DOHH2 (cell line): Measurements from ENCODE around the gene PARP2.

Source experiments
- H3F3A ChIP-seq: fragments of 200-600 bp; sonication (generic), shearing (Covaris generic); 2 replicates; pipeline ENCODE4 v1.6.0; 2016; ENCODE audit warnings: antibody characterized with exemption, mild to moderate bottlenecking; ENCODE audit not compliant: control insufficient read depth, insufficient read depth
- H3K27ac ChIP-seq: fragments of 200-600 bp; sonication (generic); 2 replicates; pipeline ENCODE4 v1.5.1; 2014; ENCODE audit warnings: low read depth, mild to moderate bottlenecking, low read length, moderate library complexity
- H3K27me3 ChIP-seq: fragments of 200-600 bp; sonication (generic); 2 replicates; pipeline ENCODE4 v1.6.1; 2014; ENCODE audit warnings: mild to moderate bottlenecking, low read length, mixed read lengths; ENCODE audit not compliant: control insufficient read depth
- H3K36me3 ChIP-seq: fragments of 200-600 bp; sonication (generic); 2 replicates; pipeline ENCODE4 v1.6.1; 2014; ENCODE audit warnings: mild to moderate bottlenecking, low read length, moderate library complexity, mixed read lengths; ENCODE audit not compliant: control insufficient read depth
- H3K4me1 ChIP-seq: fragments of 200-600 bp; sonication (generic); 2 replicates; pipeline ENCODE4 v1.6.1; 2014; ENCODE audit warnings: mild to moderate bottlenecking, low read length, mixed read lengths; ENCODE audit not compliant: control insufficient read depth
- H3K4me2 ChIP-seq: fragments of 200-600 bp; sonication (generic); 2 replicates; pipeline ENCODE4 v1.6.0; 2014; ENCODE audit warnings: mild to moderate bottlenecking, low read length, moderate library complexity
- H3K4me3 ChIP-seq: fragments of 200-600 bp; sonication (generic); 2 replicates; pipeline ENCODE4 v1.5.1; 2014; ENCODE audit warnings: mild to moderate bottlenecking, low read length, mixed read lengths
- H3K79me2 ChIP-seq: fragments of 200-600 bp; sonication (generic); 2 replicates; pipeline ENCODE4 v1.6.1; 2014; ENCODE audit warnings: mild to moderate bottlenecking, low read length, mixed read lengths; ENCODE audit not compliant: control insufficient read depth
- H3K9me2 ChIP-seq: fragments of 200-600 bp; sonication (generic); replicated peaks from 2 replicates; pipeline ENCODE4 v1.6.1; 2014; ENCODE audit warnings: mild to moderate bottlenecking, low read length, mixed read lengths; ENCODE audit not compliant: control insufficient read depth
- H3K9me3 ChIP-seq: fragments of 200-600 bp; sonication (generic); 2 replicates; pipeline ENCODE4 v1.6.1; 2014; ENCODE audit warnings: antibody characterized with exemption, low read length, mixed read lengths; ENCODE audit not compliant: control insufficient read depth, insufficient read depth
- H4K20me1 ChIP-seq: fragments of 200-600 bp; sonication (generic); 2 replicates; pipeline ENCODE4 v1.6.0; 2014; ENCODE audit warnings: low read depth, mild to moderate bottlenecking, antibody characterized with exemption, low read length, moderate library complexity; ENCODE audit not compliant: control insufficient read depth, insufficient read depth
- CTCF ChIP-seq: fragments of 200-600 bp; sonication (generic); IDR thresholded peaks from one replicate; pipeline ENCODE4 v1.5.1; 2014; ENCODE audit warnings: antibody characterized with exemption, mild to moderate bottlenecking, low read depth, low read length; ENCODE audit not compliant: poor library complexity, severe bottlenecking
- EZH2phosphoT487 ChIP-seq: fragments of 200-600 bp; sonication (generic); IDR thresholded peaks from 2 replicates; pipeline ENCODE4 v1.6.1; 2017; ENCODE audit warnings: borderline replicate concordance, mild to moderate bottlenecking, antibody characterized with exemption, low read length, moderate library complexity, mixed read lengths

PARP2 gene

GRCh38 chr14:20343092-20343861 is at the start of gene PARP2:
TSS of gene PARP2 (plus strand) at chr14:20343635. CDS start at chr14:20343642, 7 bp downstream.
- Histone ChIP-seq H3K4me2 (peak within 1 kb of the TSS; percentile 88), H4K20me1 (no peaks in the 10 kb centered on the region), H3K4me1 (peaks cover 17% of the 10 kb centered on the region)

GRCh38 chr14:20294636-20295035 is 48.8 kb upstream of the PARP2 start:
- Histone ChIP-seq H3K79me2 (no peaks in the 10 kb centered on the region), H3K4me1 (peaks cover 12% of the 10 kb centered on the region), H3K4me3 (no peak overlapping the region), H3K27me3 (no peaks in the 10 kb centered on the region), H3F3A (no peaks in the 10 kb centered on the region), H3K9me2 (no peaks in the 10 kb centered on the region), H4K20me1 (no peaks in the 10 kb centered on the region), H3K4me2 (no peak overlapping the region), H3K9me3 (no peaks in the 10 kb centered on the region), H3K27ac (no peak overlapping the region), H3K36me3 (peaks cover 69% of the 10 kb centered on the region)
- TF ChIP-seq EZH2phosphoT487 (no peak), CTCF (no peak)

More at GRCh38 chr14:20343092-20343861, at the start of gene PARP2:
- Histone ChIP-seq H3K9me3 (no peaks in the 10 kb centered on the region), H3K9me2 (no peaks in the 10 kb centered on the region), H3K27me3 (no peaks in the 10 kb centered on the region), H3F3A (peaks cover 19% of the 10 kb centered on the region), H3K36me3 (peaks cover 41% of the 10 kb centered on the region), H3K27ac (peak within 1 kb of the TSS; percentile 97), H3K79me2 (peaks cover 26% of the 10 kb centered on the region), H3K4me3 (peak within 1 kb of the TSS; percentile 85)
- TF ChIP-seq EZH2phosphoT487, result no peak
- no peak for TF ChIP-seq CTCF

GRCh38 chr14:20295067-20295466 is 48.4 kb upstream of the PARP2 start:
- no peaks in the 10 kb centered on the region for H3K9me2 ChIP-seq
- no peaks in the 10 kb centered on the region for H3F3A ChIP-seq
- H3K27ac ChIP-seq, result no peak overlapping the region
- H3K36me3 ChIP-seq, result peaks cover 67% of the 10 kb centered on the region
- H4K20me1 ChIP-seq, result no peaks in the 10 kb centered on the region
- H3K79me2 ChIP-seq, result no peaks in the 10 kb centered on the region
- H3K4me1 ChIP-seq, result peaks cover 12% of the 10 kb centered on the region
- TF ChIP-seq CTCF, result no peak
- no peak for TF ChIP-seq EZH2phosphoT487
- H3K4me3 ChIP-seq, result no peak overlapping the region
- no peaks in the 10 kb centered on the region for H3K9me3 ChIP-seq
- no peak overlapping the region for H3K4me2 ChIP-seq
- H3K27me3 ChIP-seq, result no peaks in the 10 kb centered on the region
